Daoy (cell line): ENCODE results near the gene GC. TPM values are rescaled to one million over a fixed set of nuclear protein-coding genes. Genes with fewer than 3 reads are reported as not detected.
A peak's percentile ranks its signal among the peaks of the same experiment; 100 is the strongest.
"Not testable (repeated sequence)": the region's sequence is repeated elsewhere in the genome, so short reads cannot be mapped to it uniquely, and the experiment has no call there.

Experiments used
- DNase-seq: peaks from one replicate; pipeline ENCODE4 v3.0.0-alpha.2; 2015; ENCODE audit warnings: low read depth
- total RNA-seq: library from RNA; depleted of rRNA; stranded (reverse); fragments of >200 nt; shearing (Covaris generic); gene quantifications from 2 replicates; pipeline ENCODE4 v1.2.3, GENCODE V29; 2014

The GC gene
- total RNA-seq, 1 experiment from 2014 or later: not detected

GRCh38 chr4:71765821-71766383, 18.0 kb downstream of the GC start:
- DNase-seq: no peak

- DNase-seq: no peak
Observed at GRCh38 chr4:71765350-71765749, 18.5 kb downstream of the GC start.

- DNase-seq: peak; percentile 2
Observed at GRCh38 chr4:71752383-71753042, 31.4 kb downstream of the GC start.

- no peak for DNase-seq
Observed at GRCh38 chr4:71749008-71749594, 34.8 kb downstream of the GC start.

GRCh38 chr4:71746379-71746778, 37.5 kb downstream of the GC start:
- DNase-seq: no peak

- not testable (repeated sequence) for DNase-seq
Observed at GRCh38 chr4:71738782-71739181, 45.1 kb downstream of the GC start.

GRCh38 chr4:71732706-71733105, 51.2 kb downstream of the GC start:
- no peak for DNase-seq

GRCh38 chr4:71732066-71732465, 51.8 kb downstream of the GC start:
- DNase-seq: no peak

GRCh38 chr4:71729856-71730255, 54.0 kb downstream of the GC start:
- no peak for DNase-seq

- no peak for DNase-seq
Observed at GRCh38 chr4:71713611-71714203, 70.2 kb downstream of the GC start.

GRCh38 chr4:71711985-71712348, 71.9 kb downstream of the GC start:
- DNase-seq: peak; percentile 8

- DNase-seq: no peak
Observed at GRCh38 chr4:71711044-71711984, 72.6 kb downstream of the GC start.

GRCh38 chr4:71709961-71710360, 73.9 kb downstream of the GC start:
- peak; percentile 2 for DNase-seq

GRCh38 chr4:71698141-71698540, 85.7 kb downstream of the GC start:
- no peak for DNase-seq

- DNase-seq: no peak
Observed at GRCh38 chr4:71697031-71697430, 86.8 kb downstream of the GC start.

GRCh38 chr4:71694961-71695360, 88.9 kb downstream of the GC start:
- DNase-seq: no peak

GRCh38 chr4:71692963-71693362, 90.9 kb downstream of the GC start:
- DNase-seq: no peak

- DNase-seq: no peak
Observed at GRCh38 chr4:71692198-71692597, 91.7 kb downstream of the GC start.
